Gastroesophageal sphincter (tissue), 3 donors: ENCODE measurements around the gene MEIS3.

Experiments used
- EP300 ChIP-seq: sonication (generic); formaldehyde crosslinking; IDR thresholded peaks from one replicate; pipeline ENCODE4 v1.6.1; 2017; ENCODE audit warnings: antibody characterized with exemption, mild to moderate bottlenecking
- POLR2A ChIP-seq, 2 donors: fragments of 450-650 bp; IDR thresholded peaks; one replicate each; pipeline ENCODE4 v1.6.1; 2017; ENCODE audit warnings: antibody characterized with exemption in 2 of 2, mild to moderate bottlenecking in 2 of 2, moderate library complexity in 1 of 2
- POLR2AphosphoS5 ChIP-seq: sonication (generic); formaldehyde crosslinking; IDR thresholded peaks from one replicate; pipeline ENCODE4 v1.6.1; 2017; ENCODE audit warnings: antibody characterized with exemption
- TF ChIP-seq, protein P1 (sequence below), 4 experiments: fragments of 200-600 bp in 2 of 4; fragments of 450-650 bp in 2 of 4; sonication (generic) in 1 of 4; IDR thresholded peaks; one replicate each; pipeline ENCODE4 v1.5.1; 2017 to 2019; ENCODE audit warnings: antibody characterized with exemption in 4 of 4, mild to moderate bottlenecking in 2 of 4, moderate library complexity in 2 of 4

GRCh38 chr19:47450478-47450877, 31.2 kb upstream of the MEIS3 start:
- TF ChIP-seq, protein P1, sequence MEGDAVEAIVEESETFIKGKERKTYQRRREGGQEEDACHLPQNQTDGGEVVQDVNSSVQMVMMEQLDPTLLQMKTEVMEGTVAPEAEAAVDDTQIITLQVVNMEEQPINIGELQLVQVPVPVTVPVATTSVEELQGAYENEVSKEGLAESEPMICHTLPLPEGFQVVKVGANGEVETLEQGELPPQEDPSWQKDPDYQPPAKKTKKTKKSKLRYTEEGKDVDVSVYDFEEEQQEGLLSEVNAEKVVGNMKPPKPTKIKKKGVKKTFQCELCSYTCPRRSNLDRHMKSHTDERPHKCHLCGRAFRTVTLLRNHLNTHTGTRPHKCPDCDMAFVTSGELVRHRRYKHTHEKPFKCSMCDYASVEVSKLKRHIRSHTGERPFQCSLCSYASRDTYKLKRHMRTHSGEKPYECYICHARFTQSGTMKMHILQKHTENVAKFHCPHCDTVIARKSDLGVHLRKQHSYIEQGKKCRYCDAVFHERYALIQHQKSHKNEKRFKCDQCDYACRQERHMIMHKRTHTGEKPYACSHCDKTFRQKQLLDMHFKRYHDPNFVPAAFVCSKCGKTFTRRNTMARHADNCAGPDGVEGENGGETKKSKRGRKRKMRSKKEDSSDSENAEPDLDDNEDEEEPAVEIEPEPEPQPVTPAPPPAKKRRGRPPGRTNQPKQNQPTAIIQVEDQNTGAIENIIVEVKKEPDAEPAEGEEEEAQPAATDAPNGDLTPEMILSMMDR (IDR thresholded peaks at IDR 0.05), result no peak
- TF ChIP-seq EP300, result no peak
- no peak for TF ChIP-seq POLR2A (IDR thresholded peaks at IDR 0.05)
- no peak for TF ChIP-seq POLR2AphosphoS5
